ENCODE results near the gene APBB1. TPM values are rescaled to one million over a fixed set of nuclear protein-coding genes. Genes with fewer than 3 reads are reported as not detected.

APBB1 gene
- polyA plus RNA-seq, 1 donor from 2014 or later, result 283 TPM

DNA sequence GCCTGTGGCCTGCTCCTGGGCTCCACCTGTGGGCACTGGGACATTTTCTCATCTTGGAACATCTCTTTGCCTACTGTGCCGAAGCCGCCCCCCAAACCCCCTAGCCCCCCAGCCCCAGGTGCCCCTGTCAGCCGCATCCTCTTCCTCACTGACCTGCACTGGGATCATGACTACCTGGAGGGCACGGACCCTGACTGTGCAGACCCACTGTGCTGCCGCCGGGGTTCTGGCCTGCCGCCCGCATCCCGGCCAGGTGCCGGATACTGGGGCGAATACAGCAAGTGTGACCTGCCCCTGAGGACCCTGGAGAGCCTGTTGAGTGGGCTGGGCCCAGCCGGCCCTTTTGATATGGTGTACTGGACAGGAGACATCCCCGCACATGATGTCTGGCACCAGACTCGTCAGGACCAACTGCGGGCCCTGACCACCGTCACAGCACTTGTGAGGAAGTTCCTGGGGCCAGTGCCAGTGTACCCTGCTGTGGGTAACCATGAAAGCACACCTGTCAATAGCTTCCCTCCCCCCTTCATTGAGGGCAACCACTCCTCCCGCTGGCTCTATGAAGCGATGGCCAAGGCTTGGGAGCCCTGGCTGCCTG is 27.3 kb downstream of the APBB1 start:
- Histone ChIP-seq H4K20me1 (ENCODE audit: insufficient read depth) (no peaks in the 10 kb centered on the region), H3K9me3 (ENCODE audit: low read length) (no peaks in the 10 kb centered on the region), H3K36me3 (ENCODE audit: insufficient read depth, low read length) (no peaks in the 10 kb centered on the region), H3K79me2 (replicated peaks; ENCODE audit: insufficient read depth, low read length) (peaks cover 7% of the 10 kb centered on the region), H3K4me2 (ENCODE audit: low read length) (peak overlapping the region; percentile 69), H3K4me3 (ENCODE audit: low read length) (peak overlapping the region; percentile 77), H3K27me3 (ENCODE audit: insufficient read depth, low read depth, low read length) (no peaks in the 10 kb centered on the region), H3K27ac (ENCODE audit: low read length) (peak overlapping the region; percentile 90), H3F3A (ENCODE audit: insufficient read depth, low read length, poor library complexity, severe bottlenecking) (no peaks in the 10 kb centered on the region), H3K9me2 (ENCODE audit: insufficient read depth, low read length) (no peaks in the 10 kb centered on the region), H2AFZ (ENCODE audit: low read depth, low read length) (no peak overlapping the region), H3K9ac (ENCODE audit: low read length) (peak overlapping the region; percentile 93)
- TF ChIP-seq TAF1 (IDR thresholded peaks at IDR 0.05; ENCODE audit: low read depth), result no peak
- TF ChIP-seq, protein P1, sequence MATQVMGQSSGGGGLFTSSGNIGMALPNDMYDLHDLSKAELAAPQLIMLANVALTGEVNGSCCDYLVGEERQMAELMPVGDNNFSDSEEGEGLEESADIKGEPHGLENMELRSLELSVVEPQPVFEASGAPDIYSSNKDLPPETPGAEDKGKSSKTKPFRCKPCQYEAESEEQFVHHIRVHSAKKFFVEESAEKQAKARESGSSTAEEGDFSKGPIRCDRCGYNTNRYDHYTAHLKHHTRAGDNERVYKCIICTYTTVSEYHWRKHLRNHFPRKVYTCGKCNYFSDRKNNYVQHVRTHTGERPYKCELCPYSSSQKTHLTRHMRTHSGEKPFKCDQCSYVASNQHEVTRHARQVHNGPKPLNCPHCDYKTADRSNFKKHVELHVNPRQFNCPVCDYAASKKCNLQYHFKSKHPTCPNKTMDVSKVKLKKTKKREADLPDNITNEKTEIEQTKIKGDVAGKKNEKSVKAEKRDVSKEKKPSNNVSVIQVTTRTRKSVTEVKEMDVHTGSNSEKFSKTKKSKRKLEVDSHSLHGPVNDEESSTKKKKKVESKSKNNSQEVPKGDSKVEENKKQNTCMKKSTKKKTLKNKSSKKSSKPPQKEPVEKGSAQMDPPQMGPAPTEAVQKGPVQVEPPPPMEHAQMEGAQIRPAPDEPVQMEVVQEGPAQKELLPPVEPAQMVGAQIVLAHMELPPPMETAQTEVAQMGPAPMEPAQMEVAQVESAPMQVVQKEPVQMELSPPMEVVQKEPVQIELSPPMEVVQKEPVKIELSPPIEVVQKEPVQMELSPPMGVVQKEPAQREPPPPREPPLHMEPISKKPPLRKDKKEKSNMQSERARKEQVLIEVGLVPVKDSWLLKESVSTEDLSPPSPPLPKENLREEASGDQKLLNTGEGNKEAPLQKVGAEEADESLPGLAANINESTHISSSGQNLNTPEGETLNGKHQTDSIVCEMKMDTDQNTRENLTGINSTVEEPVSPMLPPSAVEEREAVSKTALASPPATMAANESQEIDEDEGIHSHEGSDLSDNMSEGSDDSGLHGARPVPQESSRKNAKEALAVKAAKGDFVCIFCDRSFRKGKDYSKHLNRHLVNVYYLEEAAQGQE (IDR thresholded peaks at IDR 0.05; ENCODE audit: borderline replicate concordance), result no peak
- TF ChIP-seq EP300 (conservative IDR thresholded peaks at IDR 0.05; ENCODE audit: poor library complexity, severe bottlenecking), result no peak
- TF ChIP-seq POLR2AphosphoS5 (IDR thresholded peaks at IDR 0.05), result no peak
- TF ChIP-seq RAD21 (conservative IDR thresholded peaks at IDR 0.05), result no peak
- no peak for TF ChIP-seq CTCF (IDR thresholded peaks at IDR 0.05; ENCODE audit: poor library complexity, severe bottlenecking)
- no peak for TF ChIP-seq EZH2 (IDR thresholded peaks at IDR 0.05; ENCODE audit: borderline replicate concordance, insufficient read depth, low read length, poor library complexity, severe bottlenecking)
- TF ChIP-seq SMC3 (conservative IDR thresholded peaks at IDR 0.05; ENCODE audit: poor library complexity), result no peak
- TF ChIP-seq MXI1 (conservative IDR thresholded peaks at IDR 0.05; ENCODE audit: poor library complexity, severe bottlenecking), result no peak

GRCh38 chr11:6390718-6391469 is 28.0 kb downstream of the APBB1 start:
- TF ChIP-seq POLR2AphosphoS5 (IDR thresholded peaks at IDR 0.05) (peak; percentile 5), CTCF (IDR thresholded peaks at IDR 0.05; ENCODE audit: poor library complexity, severe bottlenecking) (no peak)
- Histone ChIP-seq H3K9ac (ENCODE audit: low read length) (peak overlapping the region; percentile 93), H3K9me3 (ENCODE audit: low read length) (no peaks in the 10 kb centered on the region), H3K27ac (ENCODE audit: low read length) (peak overlapping the region; percentile 90), H4K20me1 (ENCODE audit: insufficient read depth) (no peaks in the 10 kb centered on the region), H3F3A (ENCODE audit: insufficient read depth, low read length, poor library complexity, severe bottlenecking) (no peaks in the 10 kb centered on the region), H3K4me3 (ENCODE audit: low read length) (peak overlapping the region; percentile 77), H3K27me3 (ENCODE audit: insufficient read depth, low read depth, low read length) (no peaks in the 10 kb centered on the region), H2AFZ (ENCODE audit: low read depth, low read length) (peak overlapping the region; percentile 28), H3K79me2 (replicated peaks; ENCODE audit: insufficient read depth, low read length) (peaks cover 7% of the 10 kb centered on the region), H3K9me2 (ENCODE audit: insufficient read depth, low read length) (no peaks in the 10 kb centered on the region), H3K4me2 (ENCODE audit: low read length) (peak overlapping the region; percentile 69), H3K36me3 (ENCODE audit: insufficient read depth, low read length) (no peaks in the 10 kb centered on the region)

All from neural cell (in vitro differentiated cells).